IMR-90 (cell line): ENCODE measurements around the gene POU2F2. TPM values are rescaled to one million over a fixed set of nuclear protein-coding genes. Genes with fewer than 3 reads are reported as not detected.
A peak's percentile ranks its signal among the peaks of the same experiment; 100 is the strongest.

ENCODE experiments used
- ATAC-seq: fragments of 200-7000 bp; cut with Tn5 transposase; 2 replicates; pipeline ENCODE4 v1.9.1; 2020; ENCODE audit warnings: low read depth, mild to moderate bottlenecking, moderate library complexity
- BruUV-seq: library from RNA; stranded (reverse); fragments of 400-500 nt; replicated peaks from 2 replicates; lab custom pipeline; 2021; lab: Mats Ljungman, UMichigan
- CTCF ChIA-PET: fragments of 300-600 bp; formaldehyde crosslinking; extraction: SDS; loops from one replicate; lab custom pipeline; 2021; ENCODE audit warnings: antibody characterized with exemption; lab: Yijun Ruan, JAX
- POLR2A ChIA-PET: fragments of 300-600 bp; sonication (Branson Sonifier 250); formaldehyde crosslinking; loops from one replicate; lab custom pipeline; 2022; ENCODE audit warnings: antibody characterized with exemption; ENCODE audit not compliant: unreplicated experiment; lab: Charles Lee
- DNase-seq: peaks from one replicate; pipeline ENCODE4 v3.0.0; 2013
- H2AFZ ChIP-seq: replicated peaks from 2 replicates; pipeline ENCODE3; 2013; ENCODE audit warnings: low read length, mild to moderate bottlenecking; ENCODE audit not compliant: poor library complexity
- H2AK5ac ChIP-seq: 2 replicates; pipeline ENCODE4 v1.6.1; 2013; ENCODE audit warnings: low read depth, low read length, inconsistent platforms
- H2AK9ac ChIP-seq: replicated peaks from 2 replicates; pipeline ENCODE3; 2013; ENCODE audit warnings: mild to moderate bottlenecking, low read depth, low read length, moderate library complexity; ENCODE audit not compliant: poor library complexity
- H2BK120ac ChIP-seq: 2 replicates; pipeline ENCODE4 v1.6.1; 2013; ENCODE audit warnings: low read depth, low read length, inconsistent platforms
- H2BK15ac ChIP-seq: 3 replicates; pipeline ENCODE4 v1.6.1; 2013; ENCODE audit warnings: low read depth, low read length, inconsistent platforms
- H2BK20ac ChIP-seq: 2 replicates; pipeline ENCODE4 v1.6.1; 2013; ENCODE audit warnings: low read depth, mild to moderate bottlenecking, inconsistent platforms, low read length, moderate library complexity
- H2BK5ac ChIP-seq: 2 replicates; pipeline ENCODE4 v1.6.1; 2013; ENCODE audit warnings: mild to moderate bottlenecking, low read depth, low read length, inconsistent platforms; ENCODE audit not compliant: poor library complexity, severe bottlenecking
- H3K14ac ChIP-seq: replicated peaks from 2 replicates; pipeline ENCODE4 v1.6.1; 2013; ENCODE audit warnings: low read depth, low read length, inconsistent platforms
- H3K18ac ChIP-seq: 2 replicates; pipeline ENCODE4 v1.6.1; 2013; ENCODE audit warnings: low read depth, low read length, control low read depth
- H3K23ac ChIP-seq: 2 replicates; pipeline ENCODE4 v1.6.1; 2013; ENCODE audit warnings: low read depth, low read length, inconsistent platforms
- H3K27ac ChIP-seq: 2 replicates; pipeline ENCODE4 v1.5.1; 2013; ENCODE audit warnings: mild to moderate bottlenecking, control low read depth, low read length; ENCODE audit not compliant: insufficient read depth
- H3K27me3 ChIP-seq: 2 replicates; pipeline ENCODE4 v1.6.1; 2013; ENCODE audit warnings: low read length; ENCODE audit not compliant: control insufficient read depth, insufficient read depth
- H3K36me3 ChIP-seq: 2 replicates; pipeline ENCODE4 v1.6.1; 2013; ENCODE audit warnings: low read length, mixed read lengths; ENCODE audit not compliant: control insufficient read depth, insufficient read depth
- H3K4ac ChIP-seq: 2 replicates; pipeline ENCODE4 v1.6.1; 2013; ENCODE audit warnings: low read depth, low read length, inconsistent platforms
- H3K4me1 ChIP-seq: 2 replicates; pipeline ENCODE4 v1.6.1; 2013; ENCODE audit warnings: low read length, mixed read lengths; ENCODE audit not compliant: control insufficient read depth, insufficient read depth
- H3K4me2 ChIP-seq: 2 replicates; pipeline ENCODE4 v1.6.1; 2013; ENCODE audit warnings: low read depth, mild to moderate bottlenecking, control low read depth, low read length, moderate library complexity
- H3K4me3 ChIP-seq: 2 replicates; pipeline ENCODE4 v1.5.1; 2013; ENCODE audit warnings: low read depth, mild to moderate bottlenecking, control low read depth, low read length, moderate library complexity; ENCODE audit not compliant: insufficient read depth
- H3K56ac ChIP-seq: 2 replicates; pipeline ENCODE4 v1.6.1; 2013; ENCODE audit warnings: low read length, inconsistent platforms; ENCODE audit not compliant: insufficient read depth; ENCODE audit errors: extremely low read depth
- H3K79me1 ChIP-seq, 2 experiments: 2 replicates each; pipeline ENCODE4 v1.6.1; 2013; ENCODE audit warnings: low read length in 2 of 2, inconsistent platforms in 1 of 2, low read depth in 1 of 2
- H3K9ac ChIP-seq: 2 replicates; pipeline ENCODE4 v1.6.1; 2013; ENCODE audit warnings: low read depth, low read length, control low read depth
- H3K9me1 ChIP-seq: 2 replicates; pipeline ENCODE4 v1.6.1; 2013; ENCODE audit warnings: low read length, inconsistent platforms; ENCODE audit not compliant: insufficient read depth
- H3K9me3 ChIP-seq: 2 replicates; pipeline ENCODE4 v1.6.1; 2013; ENCODE audit warnings: low read length; ENCODE audit not compliant: control insufficient read depth, insufficient read depth
- H4K20me1 ChIP-seq: 2 replicates; pipeline ENCODE4 v1.6.1; 2013; ENCODE audit warnings: low read length, inconsistent platforms; ENCODE audit not compliant: insufficient read depth
- H4K5ac ChIP-seq: 2 replicates; pipeline ENCODE4 v1.6.1; 2013; ENCODE audit warnings: mild to moderate bottlenecking, low read depth, low read length, control low read depth
- H4K8ac ChIP-seq, 2 experiments: 2 replicates each; pipeline ENCODE4 v1.6.1; 2013; ENCODE audit warnings: low read depth in 2 of 2, low read length in 2 of 2, control low read depth in 1 of 2, inconsistent platforms in 1 of 2
- H4K91ac ChIP-seq: 2 replicates; pipeline ENCODE4 v1.6.1; 2013; ENCODE audit warnings: low read depth, low read length, inconsistent platforms; ENCODE audit not compliant: insufficient read depth
- BHLHE40 ChIP-seq: fragments of 150-350 bp; IDR thresholded peaks from 2 replicates; pipeline ENCODE4 v1.6.1; 2016; ENCODE audit warnings: mild to moderate bottlenecking, low read depth, low read length
- CEBPB ChIP-seq: IDR thresholded peaks from 2 replicates; pipeline ENCODE4 v1.6.1; 2012; ENCODE audit warnings: low read depth, low read length, improper control_type of control experiment
- CHD1 ChIP-seq: IDR thresholded peaks from 2 replicates; pipeline ENCODE4 v1.6.1; 2012; ENCODE audit warnings: low read depth, low read length, improper control_type of control experiment
- CTCF ChIP-seq: conservative IDR thresholded peaks from 2 replicates; pipeline ENCODE4 v1.5.1; 2012; ENCODE audit warnings: mild to moderate bottlenecking, low read depth, low read length, improper control_type of control experiment
- FOS ChIP-seq: fragments of 150-350 bp; IDR thresholded peaks from 2 replicates; pipeline ENCODE4 v1.6.1; 2016; ENCODE audit warnings: low read depth, low read length
- MAZ ChIP-seq: IDR thresholded peaks from 2 replicates; pipeline ENCODE4 v1.6.1; 2012; ENCODE audit warnings: low read depth, mild to moderate bottlenecking, low read length, improper control_type of control experiment, moderate library complexity, borderline replicate concordance
- MXI1 ChIP-seq: IDR thresholded peaks from 2 replicates; pipeline ENCODE4 v1.6.1; 2012; ENCODE audit warnings: low read depth, mild to moderate bottlenecking, low read length, moderate library complexity, borderline replicate concordance
- NFE2L2 ChIP-seq: fragments of 150-350 bp; IDR thresholded peaks from 2 replicates; pipeline ENCODE4 v1.6.1; 2016; ENCODE audit warnings: low read depth, mild to moderate bottlenecking, low read length
- POLR2A ChIP-seq: IDR thresholded peaks from 2 replicates; pipeline ENCODE4 v1.6.1; 2012; ENCODE audit warnings: mild to moderate bottlenecking, low read depth, low read length
- RAD21 ChIP-seq: IDR thresholded peaks from 2 replicates; pipeline ENCODE4 v1.6.1; 2012; ENCODE audit warnings: low read length, improper control_type of control experiment
- RCOR1 ChIP-seq: IDR thresholded peaks from 2 replicates; pipeline ENCODE4 v1.6.1; 2012; ENCODE audit warnings: mild to moderate bottlenecking, low read length, improper control_type of control experiment; ENCODE audit not compliant: insufficient replicate concordance
- RFX5 ChIP-seq: IDR thresholded peaks from 2 replicates; pipeline ENCODE4 v1.8.0; 2012; ENCODE audit warnings: low read depth, mild to moderate bottlenecking, low read length, moderate library complexity
- SMC3 ChIP-seq: fragments of 150-350 bp; IDR thresholded peaks from 2 replicates; pipeline ENCODE4 v1.6.1; 2016; ENCODE audit warnings: low read depth, mild to moderate bottlenecking, antibody characterized with exemption, low read length, moderate library complexity
- USF2 ChIP-seq: fragments of 150-350 bp; IDR thresholded peaks from 2 replicates; pipeline ENCODE4 v1.6.1; 2017; ENCODE audit warnings: mild to moderate bottlenecking, antibody characterized with exemption, low read length, low read depth
- WGBS, 2 experiments: methylation state at CpG; one replicate each; pipeline versions ENCODE4 v1.1.5 to v1.1.7; 2013; ENCODE audit warnings: missing lambda C conversion rate in 2 of 2; ENCODE audit not compliant: insufficient read length in 1 of 2; ENCODE audit errors: extremely low coverage in 2 of 2; 5-methylcytosine and 5-hydroxymethylcytosine counted together
- dilution Hi-C: fragments of 300-500 bp; cut with HindIII; formaldehyde crosslinking; loops from one replicate; pipeline ENCODE4 v1.14.3; 2018; ENCODE audit warnings: low sequenced_read_pairs; ENCODE audit not compliant: unreplicated experiment
- in situ Hi-C: fragments of 300-500 bp; cut with MboI; formaldehyde crosslinking; loops from 3 replicates; pipeline ENCODE4 v1.14.3; 2019; ENCODE audit warnings: low sequenced_read_pairs, inconsistent platforms, mixed read lengths
- intact Hi-C: fragments of 100-400 bp; cut with micrococcal nuclease; formaldehyde crosslinking; loops from 2 replicates; pipeline ENCODE4 v1.10.0; 2022
- polyA plus RNA-seq, 3 experiments: library from polyadenylated mRNA; depleted of rRNA; stranded (reverse); fragments of >200 nt; gene quantifications; 2 replicates each; pipeline ENCODE4 v1.2.3, GENCODE V29; 2012; ENCODE audit warnings: low replicate concordance in 1 of 3
- total RNA-seq: library from RNA; depleted of rRNA; stranded (reverse); fragments of >200 nt; gene quantifications from 2 replicates; pipeline ENCODE4 v1.2.3, GENCODE V29; 2012

Gene POU2F2
- total and polyA plus RNA-seq, 2 of the 4 experiments (the other 2 are of a cell fraction): 0.54 to 5.0 TPM

- peak overlapping the region; percentile 80 for H3K27ac ChIP-seq
- no peak overlapping the region for H3K9ac ChIP-seq
- no peak for ATAC-seq
- H2BK15ac ChIP-seq: peak overlapping the region; percentile 92; the same call in 2 of the 3 replicates
- no peak overlapping the region for H3K4me3 ChIP-seq
- peaks cover 10% of the 10 kb centered on the region for H3K9me1 ChIP-seq
- peak overlapping the region; percentile 98 for H2BK20ac ChIP-seq
- H2AFZ ChIP-seq: peak overlapping the region; percentile 97
- H3K9me3 ChIP-seq: no peaks in the 10 kb centered on the region
- H3K14ac ChIP-seq: peak overlapping the region; percentile 92
- intact Hi-C loops: no loop called here
- no TSS peak for BruUV-seq
- peak overlapping the region; percentile 99 for H2BK120ac ChIP-seq
- ChIA-PET CTCF (no interaction called here), POLR2A (no interaction called here)
- dilution Hi-C loops: no loop called here
- peak overlapping the region; percentile 95 for H3K23ac ChIP-seq
- H2AK5ac ChIP-seq: peak overlapping the region; percentile 94
- H3K18ac ChIP-seq: peak overlapping the region; percentile 88
- in situ Hi-C loops: no loop called here
- H3K4ac ChIP-seq: peak overlapping the region; percentile 99
- H2BK5ac ChIP-seq: peak overlapping the region; percentile 95
- no peak for TF ChIP-seq MAZ
- no peak for TF ChIP-seq RAD21
- no peak for TF ChIP-seq CHD1
- TF ChIP-seq POLR2A: no peak
- no peak for TF ChIP-seq RFX5
- TF ChIP-seq CTCF: no peak
- no peak for TF ChIP-seq RCOR1
- no peak for TF ChIP-seq SMC3
- no peak for TF ChIP-seq CEBPB
- no peak for TF ChIP-seq FOS
- no peak for TF ChIP-seq MXI1
- TF ChIP-seq BHLHE40: no peak
- no peak for TF ChIP-seq USF2
- no peak for TF ChIP-seq NFE2L2
- H3K4me2 ChIP-seq: no peak overlapping the region; the same call in 1 of the 2 replicates
- H4K5ac ChIP-seq: peak overlapping the region; percentile 96
- no peaks in the 10 kb centered on the region for H4K20me1 ChIP-seq
- no peaks in the 10 kb centered on the region for H3K36me3 ChIP-seq
- WGBS, 2 experiments: no CpG with 5 or more reads among the region's 13 CpGs
- H2AK9ac ChIP-seq: peak overlapping the region; percentile 93
- peak overlapping the region; percentile 50 to 99; a peak in 3 of 4 replicates for H4K8ac ChIP-seq
- peaks cover 12% of the 10 kb centered on the region for H3K4me1 ChIP-seq
- peak overlapping the region; percentile 97 for H4K91ac ChIP-seq
- peak overlapping the region; percentile 32; the same call in 1 of the 2 replicates for H3K56ac ChIP-seq
- DNase-seq: no peak
- H3K27me3 ChIP-seq: no peaks in the 10 kb centered on the region
- H3K79me1 ChIP-seq: peaks cover 0 to 15% of the 10 kb centered on the region in 2 experiments; a peak in 2 of 4 replicates
Measured at GRCh38 chr19:42089191-42089750, 43.0 kb downstream of the POU2F2 start.
